Natural killer cell treated with Interleukin-12 subunit alpha and Interleukin-12 subunit beta and Interleukin-15 and Interleukin-18, amount 100 ng/mL, for 72 hours (primary cell): Measurements from ENCODE around the gene GRAP. TPM values are rescaled to one million over a fixed set of nuclear protein-coding genes. Genes with fewer than 3 reads are reported as not detected.
A peak's percentile ranks its signal among the peaks of the same experiment; 100 is the strongest.

Experiments used
- ATAC-seq, 2 donors: fragments of 150-1000 bp; cut with Tn5 transposase in 1 of 2; sonication (Bioruptor Pico), chemical (Tn5 transposase) in 1 of 2; 2 replicates each; pipeline ENCODE4 v1.10.0; 2021
- DNase-seq: peaks from one replicate; pipeline ENCODE4 v3.0.0; 2022; ENCODE audit warnings: low spot score
- H3K27ac Mint-ChIP-seq, 2 donors: 1 replicate in 1 of 2; 2 replicates in 1 of 2; pipeline ENCODE4 v1.8.0; 2022; ENCODE audit warnings: mixed read lengths in 2 of 2, mild to moderate bottlenecking in 1 of 2, moderate library complexity in 1 of 2
- H3K27me3 Mint-ChIP-seq, 2 donors: 1 replicate in 1 of 2; 2 replicates in 1 of 2; pipeline ENCODE4 v1.8.0; 2022; ENCODE audit warnings: mixed read lengths in 2 of 2
- H3K36me3 Mint-ChIP-seq: one replicate; pipeline ENCODE4 v1.8.0; 2022; ENCODE audit warnings: mixed read lengths
- H3K4me1 Mint-ChIP-seq, 2 donors: 1 replicate in 1 of 2; 2 replicates in 1 of 2; pipeline ENCODE4 v1.8.0; 2022; ENCODE audit warnings: low read depth in 2 of 2, mixed read lengths in 2 of 2, mild to moderate bottlenecking in 1 of 2
- H3K4me3 Mint-ChIP-seq: one replicate; pipeline ENCODE4 v1.8.0; 2022; ENCODE audit warnings: mixed read lengths
- H3K9me3 Mint-ChIP-seq: 2 replicates; pipeline ENCODE4 v1.8.0; 2022; ENCODE audit warnings: mixed read lengths
- total RNA-seq, 2 donors: library from RNA; stranded (reverse); gene quantifications; one replicate each; pipeline ENCODE4 v1.2.3, GENCODE V29; 2022

GRAP gene
- total RNA-seq, 2 donors from 2014 or later: 8.2 to 15.9 TPM

GRCh38 chr17:19006698-19007097 is 40.1 kb downstream of the GRAP start:
- no peak for ATAC-seq
- no peak overlapping the region for H3K27ac Mint-ChIP-seq
- peaks cover 0 to 2% of the 10 kb centered on the region in 2 donors for H3K27me3 Mint-ChIP-seq
- peaks cover 8 to 14% of the 10 kb centered on the region in 2 donors for H3K4me1 Mint-ChIP-seq
- no peak for DNase-seq
- H3K36me3 Mint-ChIP-seq: no peaks in the 10 kb centered on the region
- no peaks in the 10 kb centered on the region for H3K9me3 Mint-ChIP-seq
- no peak overlapping the region for H3K4me3 Mint-ChIP-seq

GRCh38 chr17:19005789-19006430 is 40.8 kb downstream of the GRAP start:
- Mint-ChIP-seq H3K9me3 (no peaks in the 10 kb centered on the region), H3K36me3 (no peaks in the 10 kb centered on the region), H3K4me3 (no peak overlapping the region), H3K27me3 (peaks cover 0 to 1% of the 10 kb centered on the region in 2 donors), H3K4me1 (peaks cover 8 to 10% of the 10 kb centered on the region in 2 donors), H3K27ac (no peak overlapping the region)
- ATAC-seq (no peak), DNase-seq (no peak)

DNA sequence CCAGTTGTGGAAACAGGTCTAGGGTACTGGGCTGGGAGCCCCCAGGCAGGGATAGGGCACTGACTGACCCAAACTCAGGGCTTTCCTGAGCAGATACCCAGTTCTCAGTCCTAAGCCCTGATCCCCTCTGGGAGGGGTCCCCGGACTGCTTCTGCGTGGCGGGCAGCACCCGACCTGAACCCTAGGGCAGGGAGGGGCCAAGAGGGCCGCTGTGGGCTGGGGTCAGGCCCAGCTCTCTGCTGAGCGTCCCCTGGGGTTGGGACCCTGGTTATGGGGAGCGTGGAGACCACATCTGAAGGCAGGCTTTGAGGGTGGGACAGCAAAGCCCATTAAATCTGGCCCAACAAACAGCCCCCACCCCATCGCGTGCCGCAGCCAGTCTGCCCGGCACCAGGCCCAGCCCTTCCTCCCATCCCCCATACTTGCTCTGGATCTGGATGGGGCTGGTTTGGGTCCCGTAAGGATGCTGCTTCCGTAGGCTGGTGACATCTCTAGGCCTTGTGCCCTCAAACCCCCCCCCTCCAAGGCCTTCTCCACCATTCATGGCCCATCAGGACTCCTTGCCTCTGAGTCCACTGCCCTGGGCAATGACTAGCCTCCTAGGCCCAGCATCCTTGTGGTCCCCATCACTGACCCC is 41.5 kb downstream of the GRAP start:
- H3K36me3 Mint-ChIP-seq: no peaks in the 10 kb centered on the region
- DNase-seq (no peak), ATAC-seq (peak in 1 of 2 donors; percentile 1)
- H3K9me3 Mint-ChIP-seq: no peaks in the 10 kb centered on the region
- H3K4me3 Mint-ChIP-seq: peak overlapping the region; percentile 44
- no peaks in the 10 kb centered on the region for H3K27me3 Mint-ChIP-seq
- peaks cover 8% of the 10 kb centered on the region in 2 donors for H3K4me1 Mint-ChIP-seq
- no peak overlapping the region for H3K27ac Mint-ChIP-seq

DNA sequence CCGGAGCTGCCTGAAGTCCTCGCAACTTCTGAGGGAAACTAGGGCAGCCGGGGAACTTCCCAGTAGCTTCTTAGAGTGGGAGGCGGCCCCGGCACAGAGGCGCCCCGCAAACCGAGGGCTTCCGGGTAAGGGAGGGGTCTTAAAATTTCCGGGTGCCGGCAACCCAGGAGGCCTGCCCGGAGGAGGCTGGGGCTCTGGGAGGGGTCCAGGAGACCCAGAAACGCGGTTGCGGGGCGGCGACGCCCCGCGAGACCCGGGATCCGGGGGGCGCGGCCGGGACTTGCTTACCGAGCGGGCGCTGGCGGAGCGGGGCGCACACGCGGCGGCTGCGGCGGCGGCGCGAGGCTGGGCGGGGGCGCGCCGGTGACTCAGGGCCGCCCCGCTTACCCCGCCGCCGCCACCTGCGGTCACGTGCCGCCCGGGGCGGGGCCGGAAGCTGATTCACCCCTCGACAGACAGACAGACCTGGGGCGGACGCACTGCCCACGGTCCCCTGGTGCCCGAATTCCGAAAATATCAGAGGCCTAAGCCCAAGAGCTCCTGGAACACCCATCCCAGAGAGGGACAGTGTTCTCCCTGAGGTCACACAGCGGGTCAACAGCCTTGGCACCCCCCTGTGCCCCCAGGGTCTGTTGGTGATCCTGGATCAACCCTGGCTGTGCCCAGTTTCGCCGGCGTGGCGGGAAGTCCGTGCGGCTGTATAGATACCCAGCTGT is 42.2 kb downstream of the GRAP start, which contains the start of gene FAM83G:
FAM83G (minus strand) TSS at position 344 of the 716 bp plus-strand sequence. CDS start 723 bp downstream, outside the sequence.
- H3K36me3 Mint-ChIP-seq: no peaks in the 10 kb centered on the region
- H3K4me1 Mint-ChIP-seq: peaks cover 8% of the 10 kb centered on the region in 2 donors
- no peaks in the 10 kb centered on the region for H3K9me3 Mint-ChIP-seq
- DNase-seq (peak; percentile 85), ATAC-seq (peak; percentile 90)
- H3K27me3 Mint-ChIP-seq: no peaks in the 10 kb centered on the region
- H3K4me3 Mint-ChIP-seq: peak within 1 kb of the TSS; percentile 70
- H3K27ac Mint-ChIP-seq: no peak within 1 kb of the TSS

DNA sequence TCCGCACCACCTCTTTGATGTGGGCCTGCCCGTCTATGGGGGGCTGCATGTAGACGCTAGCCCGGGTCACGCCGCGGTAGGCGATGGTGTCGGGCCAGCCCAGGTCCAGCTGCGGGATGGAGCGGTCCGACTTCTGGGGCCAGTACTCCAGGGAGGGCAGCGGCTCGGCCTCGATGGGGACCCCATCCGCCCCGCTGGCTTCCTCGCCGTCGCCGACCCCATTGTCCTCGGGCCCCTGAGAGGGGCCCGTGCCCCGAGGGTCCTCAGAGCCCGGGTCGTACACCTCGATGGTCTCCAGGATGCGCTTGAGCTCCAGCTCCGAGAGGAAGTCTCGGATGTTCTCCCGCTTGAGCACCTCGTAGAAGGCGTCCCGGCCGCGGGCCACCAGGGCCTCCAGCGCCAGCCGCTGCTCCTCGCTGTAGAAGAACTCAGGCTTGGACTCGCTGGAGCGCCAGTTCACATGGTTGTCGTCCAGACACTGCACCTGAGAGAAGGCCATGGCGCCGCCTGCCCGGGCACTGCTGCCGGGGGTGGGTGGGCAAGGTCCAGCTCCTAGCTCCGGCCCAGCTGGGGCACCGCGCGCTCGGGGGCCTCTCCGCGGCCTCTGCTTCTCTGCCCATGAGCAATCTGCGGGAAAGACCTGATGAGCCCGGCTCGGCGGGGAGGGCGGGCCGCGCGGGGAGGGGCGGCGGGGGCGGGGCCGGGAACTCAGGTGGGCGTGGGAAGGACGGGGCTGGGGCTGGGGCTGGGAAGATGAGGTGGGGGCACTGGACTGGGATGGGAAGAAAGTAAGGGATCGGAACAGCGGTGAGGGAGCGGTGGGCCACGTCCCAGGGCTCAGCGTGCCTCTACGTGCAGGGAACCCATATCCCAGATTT is 43.0 kb downstream of the GRAP start:
- peaks cover 8% of the 10 kb centered on the region in 2 donors for H3K4me1 Mint-ChIP-seq
- H3K27me3 Mint-ChIP-seq: no peaks in the 10 kb centered on the region
- DNase-seq: no peak
- no peak overlapping the region for H3K27ac Mint-ChIP-seq
- H3K9me3 Mint-ChIP-seq: no peaks in the 10 kb centered on the region
- peak; percentile 18 to 37 for ATAC-seq
- H3K36me3 Mint-ChIP-seq: no peaks in the 10 kb centered on the region
- H3K4me3 Mint-ChIP-seq: peak overlapping the region; percentile 70

DNA sequence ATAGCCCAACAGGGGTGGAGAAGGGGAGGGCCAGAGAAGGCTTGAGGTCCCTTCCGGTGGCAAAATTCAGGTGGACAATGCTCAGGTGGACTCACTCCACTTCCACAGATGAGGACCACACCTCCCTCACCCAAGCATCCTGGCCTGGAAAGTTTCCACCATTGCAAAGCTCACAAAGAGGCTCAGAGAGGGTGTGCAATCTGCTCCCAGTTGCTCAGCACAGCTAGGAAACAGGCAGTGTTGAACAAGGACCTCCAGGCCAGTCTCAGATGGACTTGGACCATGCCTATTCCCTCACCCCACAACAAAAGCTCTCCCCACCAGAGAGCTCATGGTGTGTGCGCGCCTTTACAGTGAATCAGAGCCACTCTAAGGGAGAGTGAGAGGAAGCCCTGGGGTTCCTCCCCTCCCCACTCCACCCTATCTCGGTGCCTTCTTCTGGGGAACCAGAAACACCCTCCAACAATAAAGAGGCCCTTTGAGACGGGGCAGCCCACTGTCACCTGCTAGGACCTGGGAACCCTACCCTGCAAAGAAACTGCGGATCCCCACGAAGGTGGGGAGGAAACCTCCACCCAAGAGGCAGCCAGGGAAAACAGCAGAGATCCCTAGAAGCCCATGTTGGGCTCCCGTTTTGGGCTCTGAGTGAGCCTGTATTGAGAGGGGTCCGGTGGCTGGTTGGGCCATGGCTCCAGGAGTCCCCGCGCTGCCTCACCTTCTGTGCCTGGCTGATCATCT is 43.8 kb downstream of the GRAP start:
- DNase-seq: no peak
- ATAC-seq: no peak
- H3K27ac Mint-ChIP-seq: no peak overlapping the region

GRCh38 chr17:19001907-19002590 is 44.7 kb downstream of the GRAP start:
- DNase-seq (no peak), ATAC-seq (no peak)
- Mint-ChIP-seq H3K4me1 (peaks cover 8% of the 10 kb centered on the region in 2 donors), H3K27me3 (no peaks in the 10 kb centered on the region), H3K9me3 (no peaks in the 10 kb centered on the region), H3K4me3 (peak overlapping the region; percentile 7), H3K36me3 (no peaks in the 10 kb centered on the region), H3K27ac (no peak overlapping the region)

More for the DNA sequence above, 43.8 kb downstream of the GRAP start:
- Mint-ChIP-seq H3K36me3 (no peaks in the 10 kb centered on the region), H3K9me3 (no peaks in the 10 kb centered on the region), H3K4me3 (no peak overlapping the region), H3K4me1 (peaks cover 8% of the 10 kb centered on the region in 2 donors), H3K27me3 (no peaks in the 10 kb centered on the region)

GRCh38 chr17:19000531-19001325 is 46.0 kb downstream of the GRAP start:
- H3K9me3 Mint-ChIP-seq: no peaks in the 10 kb centered on the region
- peaks cover 8% of the 10 kb centered on the region in 2 donors for H3K4me1 Mint-ChIP-seq
- ATAC-seq (no peak), DNase-seq (no peak)
- no peaks in the 10 kb centered on the region for H3K27me3 Mint-ChIP-seq
- H3K36me3 Mint-ChIP-seq: peaks cover 3% of the 10 kb centered on the region
- no peak overlapping the region for H3K4me3 Mint-ChIP-seq
- no peak overlapping the region for H3K27ac Mint-ChIP-seq

DNA sequence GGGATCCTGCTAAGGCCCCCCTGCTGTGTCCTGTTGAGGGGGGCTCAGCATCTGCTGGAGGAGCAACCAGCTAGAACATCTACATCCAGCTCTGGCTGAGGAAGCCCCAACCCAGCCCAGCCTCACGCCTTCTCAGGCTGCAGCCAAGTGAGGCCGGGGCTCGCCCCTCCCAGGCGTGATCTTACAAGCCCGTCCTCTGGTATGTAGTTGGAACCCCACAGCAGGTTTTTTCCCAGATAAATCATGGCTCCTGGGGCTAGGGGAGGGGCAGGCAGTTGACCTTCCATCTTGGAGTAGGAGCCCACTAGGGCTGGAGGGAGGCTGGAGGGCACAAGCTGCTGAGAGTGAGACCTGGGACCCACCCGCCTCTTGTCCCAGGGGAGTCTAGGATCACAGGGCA is 46.8 kb downstream of the GRAP start:
- Mint-ChIP-seq H3K4me3 (no peak overlapping the region), H3K27me3 (no peaks in the 10 kb centered on the region), H3K27ac (no peak overlapping the region), H3K4me1 (peaks cover 8% of the 10 kb centered on the region in 2 donors), H3K36me3 (peaks cover 11% of the 10 kb centered on the region), H3K9me3 (no peaks in the 10 kb centered on the region)
- ATAC-seq (no peak), DNase-seq (no peak)

- Mint-ChIP-seq H3K9me3 (no peaks in the 10 kb centered on the region), H3K27me3 (no peaks in the 10 kb centered on the region), H3K4me1 (peaks cover 8% of the 10 kb centered on the region in 2 donors), H3K27ac (no peak overlapping the region), H3K36me3 (peaks cover 13% of the 10 kb centered on the region), H3K4me3 (no peak overlapping the region)
- no peak for ATAC-seq
- DNase-seq: no peak
Observed at GRCh38 chr17:18999394-18999793, 47.4 kb downstream of the GRAP start.

DNA sequence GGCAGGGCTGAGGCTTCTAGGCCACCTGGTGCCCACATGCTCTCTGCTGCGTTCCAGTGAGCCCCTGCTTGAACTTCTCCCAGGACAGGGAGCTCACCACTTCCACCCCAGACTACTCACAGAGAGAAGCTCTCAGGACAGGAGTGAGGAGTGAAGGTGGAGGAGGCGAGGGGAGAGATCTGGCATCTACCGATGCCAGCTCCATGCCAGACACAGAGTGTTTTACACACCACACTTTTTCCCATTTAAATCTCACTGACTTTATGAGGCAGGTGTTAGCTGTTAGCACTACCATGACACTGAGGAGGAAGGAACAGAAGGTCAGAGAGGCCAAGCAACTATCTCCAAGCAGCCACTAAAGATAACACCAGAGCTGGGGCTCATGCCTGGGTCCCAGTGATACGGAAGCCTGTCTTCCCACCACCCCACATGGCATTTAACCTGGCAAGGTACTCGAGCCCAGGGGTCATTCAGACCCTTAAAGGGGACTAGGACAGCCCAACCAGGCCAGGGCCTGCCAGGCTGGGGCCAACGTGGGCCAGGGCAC is 49.0 kb downstream of the GRAP start:
- no peak for DNase-seq
- ATAC-seq: no peak
- Mint-ChIP-seq H3K9me3 (no peaks in the 10 kb centered on the region), H3K4me3 (no peak overlapping the region), H3K27ac (no peak overlapping the region), H3K4me1 (peaks cover 23% of the 10 kb centered on the region in 2 donors), H3K27me3 (peaks cover 0 to 4% of the 10 kb centered on the region in 2 donors), H3K36me3 (peaks cover 13% of the 10 kb centered on the region)
